ENCODE data around the gene ATP11C. TPM values are rescaled to one million over a fixed set of nuclear protein-coding genes. Genes with fewer than 3 reads are reported as not detected.

The ATP11C gene
- total RNA-seq, 4 donors from 2014 or later: 35.6 to 67.9 (median 52.4) TPM

- DNase-seq: no peak
- TF ChIP-seq POLR2A (IDR thresholded peaks at IDR 0.05): no peak
- TF ChIP-seq, protein P1, sequence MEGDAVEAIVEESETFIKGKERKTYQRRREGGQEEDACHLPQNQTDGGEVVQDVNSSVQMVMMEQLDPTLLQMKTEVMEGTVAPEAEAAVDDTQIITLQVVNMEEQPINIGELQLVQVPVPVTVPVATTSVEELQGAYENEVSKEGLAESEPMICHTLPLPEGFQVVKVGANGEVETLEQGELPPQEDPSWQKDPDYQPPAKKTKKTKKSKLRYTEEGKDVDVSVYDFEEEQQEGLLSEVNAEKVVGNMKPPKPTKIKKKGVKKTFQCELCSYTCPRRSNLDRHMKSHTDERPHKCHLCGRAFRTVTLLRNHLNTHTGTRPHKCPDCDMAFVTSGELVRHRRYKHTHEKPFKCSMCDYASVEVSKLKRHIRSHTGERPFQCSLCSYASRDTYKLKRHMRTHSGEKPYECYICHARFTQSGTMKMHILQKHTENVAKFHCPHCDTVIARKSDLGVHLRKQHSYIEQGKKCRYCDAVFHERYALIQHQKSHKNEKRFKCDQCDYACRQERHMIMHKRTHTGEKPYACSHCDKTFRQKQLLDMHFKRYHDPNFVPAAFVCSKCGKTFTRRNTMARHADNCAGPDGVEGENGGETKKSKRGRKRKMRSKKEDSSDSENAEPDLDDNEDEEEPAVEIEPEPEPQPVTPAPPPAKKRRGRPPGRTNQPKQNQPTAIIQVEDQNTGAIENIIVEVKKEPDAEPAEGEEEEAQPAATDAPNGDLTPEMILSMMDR (IDR thresholded peaks at IDR 0.05): no peak
- Histone ChIP-seq H3K27ac (peak overlapping the region in 1 of 2 donors; percentile 46), H3K27me3 (no peaks in the 10 kb centered on the region), H3K4me1 (no peaks in the 10 kb centered on the region), H3K9me3 (no peaks in the 10 kb centered on the region), H3K36me3 (no peaks in the 10 kb centered on the region), H3K4me3 (no peak overlapping the region)
- intact Hi-C loops (cut with DNase I; ENCODE audit: low total_unique reads): no loop called here
Measured at GRCh38 chrX:139881572-139881971, 51.3 kb downstream of the ATP11C start.

DNA sequence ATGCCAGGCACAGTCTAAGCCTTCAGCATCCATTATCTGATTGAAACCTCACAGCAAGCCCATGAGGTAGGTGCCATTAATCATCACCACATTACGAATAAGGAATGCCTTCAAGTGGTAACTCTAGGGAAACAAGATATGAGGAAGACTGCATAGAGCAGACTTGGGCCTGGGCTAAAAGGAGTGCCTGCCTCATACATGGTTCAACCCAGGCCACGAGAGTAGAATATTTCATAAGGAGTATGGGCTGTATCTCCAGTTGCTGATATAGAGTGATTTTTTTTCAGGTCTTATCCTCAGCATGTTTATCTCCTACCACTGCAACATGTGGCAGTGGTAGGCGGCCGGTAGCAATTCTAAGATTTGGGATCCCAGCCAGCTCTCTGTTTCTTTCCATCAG is 51.7 kb downstream of the ATP11C start:
- Histone ChIP-seq H3K27ac (peak overlapping the region in 1 of 2 donors; percentile 46), H3K27me3 (no peaks in the 10 kb centered on the region), H3K4me3 (no peak overlapping the region), H3K36me3 (no peaks in the 10 kb centered on the region), H3K4me1 (no peaks in the 10 kb centered on the region), H3K9me3 (no peaks in the 10 kb centered on the region)
- intact Hi-C loops (cut with DNase I; ENCODE audit: low total_unique reads): no loop called here
- TF ChIP-seq, protein P1 (IDR thresholded peaks at IDR 0.05): no peak
- TF ChIP-seq POLR2A (IDR thresholded peaks at IDR 0.05): no peak
- DNase-seq: no peak

- Histone ChIP-seq H3K27ac (no peak overlapping the region), H3K27me3 (no peaks in the 10 kb centered on the region), H3K36me3 (peaks cover 0 to 2% of the 10 kb centered on the region in 2 donors), H3K4me3 (no peak overlapping the region), H3K4me1 (no peaks in the 10 kb centered on the region), H3K9me3 (no peaks in the 10 kb centered on the region)
- TF ChIP-seq POLR2A (IDR thresholded peaks at IDR 0.05): no peak
- TF ChIP-seq, protein P1 (IDR thresholded peaks at IDR 0.05): no peak
- intact Hi-C loops (cut with DNase I; ENCODE audit: low total_unique reads): no loop called here
- DNase-seq: no peak
Measured at GRCh38 chrX:139877710-139878414, 55.0 kb downstream of the ATP11C start.

DNA sequence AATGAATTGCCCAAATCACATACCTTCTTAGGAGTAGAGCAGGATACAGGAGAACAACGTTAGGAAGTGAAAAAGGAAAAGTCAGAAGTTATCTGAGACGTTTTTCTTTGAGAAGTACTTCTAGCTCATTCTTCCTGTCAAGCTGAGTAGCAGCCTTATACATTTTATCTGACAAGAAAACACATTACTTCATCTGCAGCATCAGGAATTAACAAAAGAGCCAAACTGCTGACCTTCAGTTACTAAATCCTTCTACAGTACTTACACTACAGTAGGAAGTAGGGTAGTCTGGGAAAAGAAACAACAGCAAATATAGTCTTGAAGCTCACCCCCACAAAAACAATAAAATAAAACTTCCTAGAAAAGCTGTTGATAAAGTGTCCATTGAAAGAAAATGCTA is 57.0 kb downstream of the ATP11C start:
- no peak for DNase-seq
- H3K9me3 ChIP-seq: no peaks in the 10 kb centered on the region
- TF ChIP-seq, protein P1 (IDR thresholded peaks at IDR 0.05): no peak
- TF ChIP-seq POLR2A (IDR thresholded peaks at IDR 0.05): no peak
- H3K36me3 ChIP-seq: peaks cover 0 to 2% of the 10 kb centered on the region in 2 donors
- no peaks in the 10 kb centered on the region for H3K27me3 ChIP-seq
- H3K4me3 ChIP-seq: no peak overlapping the region
- intact Hi-C loops (cut with DNase I; ENCODE audit: low total_unique reads): no loop called here
- H3K27ac ChIP-seq: no peak overlapping the region
- H3K4me1 ChIP-seq: no peaks in the 10 kb centered on the region

GRCh38 chrX:139869796-139870195 is 63.1 kb downstream of the ATP11C start:
- H3K4me3 ChIP-seq: no peak overlapping the region

More at GRCh38 chrX:139869796-139870195, 63.1 kb downstream of the ATP11C start:
- no peak for TF ChIP-seq POLR2A (IDR thresholded peaks at IDR 0.05)
- TF ChIP-seq, protein P1 (IDR thresholded peaks at IDR 0.05): no peak
- H3K9me3 ChIP-seq: no peaks in the 10 kb centered on the region
- H3K27me3 ChIP-seq: no peaks in the 10 kb centered on the region
- H3K27ac ChIP-seq: no peak overlapping the region
- no peaks in the 10 kb centered on the region for H3K4me1 ChIP-seq
- peaks cover 0 to 2% of the 10 kb centered on the region in 2 donors for H3K36me3 ChIP-seq
- intact Hi-C loops (cut with DNase I; ENCODE audit: low total_unique reads): no loop called here
- no peak for DNase-seq

Data from uterus (tissue), 4 donors.